MM.1S (cell line): ENCODE data around the gene ZNF587.
A peak's percentile ranks its signal among the peaks of the same experiment; 100 is the strongest.
"Not testable (repeated sequence)": the region's sequence is repeated elsewhere in the genome, so short reads cannot be mapped to it uniquely, and the experiment has no call there.

Experiments
- DNase-seq: peaks from one replicate; pipeline ENCODE4 v3.0.0-alpha.2; 2015
- H2AFZ ChIP-seq: fragments of 300-600 bp; sonication (generic); 2 replicates; pipeline ENCODE4 v1.6.0; 2016; ENCODE audit warnings: antibody characterized with exemption, low read length
- H3F3A ChIP-seq: fragments of 300-600 bp; sonication (generic); 2 replicates; pipeline ENCODE4 v1.6.1; 2016; ENCODE audit warnings: mild to moderate bottlenecking, antibody characterized with exemption, low read length, moderate library complexity, mixed read lengths; ENCODE audit not compliant: insufficient read depth
- H3K27ac ChIP-seq: fragments of 300-600 bp; sonication (generic); 2 replicates; pipeline ENCODE4 v1.5.1; 2016; ENCODE audit warnings: mild to moderate bottlenecking, low read length
- H3K27me3 ChIP-seq: fragments of 300-600 bp; sonication (generic); replicated peaks from 2 replicates; pipeline ENCODE4 v1.6.0; 2016; ENCODE audit warnings: low read length; ENCODE audit not compliant: insufficient read depth
- H3K36me3 ChIP-seq: fragments of 300-600 bp; sonication (generic); replicated peaks from 2 replicates; pipeline ENCODE4 v1.6.1; 2016; ENCODE audit warnings: mild to moderate bottlenecking, low read length, mixed read lengths; ENCODE audit not compliant: insufficient read depth
- H3K4me1 ChIP-seq: fragments of 300-600 bp; sonication (generic); 2 replicates; pipeline ENCODE4 v1.6.1; 2016; ENCODE audit warnings: low read length, mixed read lengths
- H3K4me2 ChIP-seq: fragments of 300-600 bp; sonication (generic); 2 replicates; pipeline ENCODE4 v1.6.0; 2016; ENCODE audit warnings: low read depth, low read length
- H3K4me3 ChIP-seq: fragments of 300-600 bp; sonication (generic); 2 replicates; pipeline ENCODE4 v1.5.1; 2016; ENCODE audit warnings: low read length, mixed read lengths
- H3K79me2 ChIP-seq: fragments of 300-600 bp; sonication (generic); 2 replicates; pipeline ENCODE4 v1.6.1; 2016; ENCODE audit warnings: mixed run types, low read length, mixed read lengths
- H3K9ac ChIP-seq: fragments of 300-600 bp; sonication (generic); 2 replicates; pipeline ENCODE4 v1.6.1; 2016; ENCODE audit warnings: low read length, mixed read lengths
- H3K9me2 ChIP-seq: fragments of 300-600 bp; sonication (generic); replicated peaks from 2 replicates; pipeline ENCODE4 v1.6.1; 2016; ENCODE audit warnings: mild to moderate bottlenecking, low read length, mixed read lengths; ENCODE audit not compliant: insufficient read depth
- H3K9me3 ChIP-seq: fragments of 300-600 bp; sonication (generic); replicated peaks from 2 replicates; pipeline ENCODE4 v1.6.1; 2016; ENCODE audit warnings: mild to moderate bottlenecking, low read length, mixed read lengths; ENCODE audit not compliant: insufficient read depth
- H4K20me1 ChIP-seq: fragments of 300-600 bp; sonication (generic); 2 replicates; pipeline ENCODE4 v1.6.1; 2016; ENCODE audit warnings: mild to moderate bottlenecking, low read length, moderate library complexity, mixed read lengths; ENCODE audit not compliant: insufficient read depth
- EZH2 ChIP-seq: fragments of 300-600 bp; sonication (generic); optimal IDR thresholded peaks from 2 replicates; pipeline ENCODE3; 2017; ENCODE audit warnings: low read depth, mild to moderate bottlenecking, antibody characterized with exemption, low read length, mixed read lengths
- TF ChIP-seq, protein P1 (sequence below): fragments of 300-600 bp; sonication (generic); IDR thresholded peaks from 2 replicates; pipeline ENCODE4 v1.5.1; 2016; ENCODE audit warnings: antibody characterized with exemption, low read length, mixed read lengths

Gene ZNF587

DNA sequence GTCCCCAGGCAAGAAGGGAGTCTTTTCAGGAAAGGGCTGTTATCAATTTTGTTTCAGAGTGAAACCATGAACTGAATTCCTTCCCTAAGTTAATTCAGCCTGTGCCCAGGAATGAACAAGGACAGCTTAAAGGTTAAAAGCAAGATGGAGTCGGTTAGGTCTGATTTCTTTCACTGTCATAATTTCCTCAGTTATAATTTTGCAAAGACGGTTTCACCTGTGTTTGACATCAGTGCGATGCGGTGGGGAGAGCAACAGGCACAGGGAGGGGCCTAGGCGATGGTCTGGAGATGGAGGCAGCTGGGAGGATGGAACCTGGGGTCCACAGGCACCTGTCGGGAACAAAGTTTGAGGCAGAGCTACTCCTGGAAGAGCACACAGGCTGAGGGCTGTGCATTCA, 29.1 kb upstream of the ZNF587 start:
- Histone ChIP-seq H2AFZ (no peak overlapping the region), H3K4me3 (peak overlapping the region; percentile 100), H3K27ac (no peak overlapping the region), H4K20me1 (no peaks in the 10 kb centered on the region), H3K79me2 (peaks cover 61% of the 10 kb centered on the region), H3F3A (no peaks in the 10 kb centered on the region; the same call in 1 of the 2 replicates), H3K4me2 (peak overlapping the region; percentile 84), H3K9ac (peak overlapping the region; percentile 88; the same call in 1 of the 2 replicates), H3K27me3 (no peaks in the 10 kb centered on the region), H3K4me1 (no peaks in the 10 kb centered on the region), H3K9me3 (no peaks in the 10 kb centered on the region), H3K9me2 (no peaks in the 10 kb centered on the region), H3K36me3 (no peaks in the 10 kb centered on the region)
- TF ChIP-seq EZH2 = no peak
- TF ChIP-seq, protein P1, sequence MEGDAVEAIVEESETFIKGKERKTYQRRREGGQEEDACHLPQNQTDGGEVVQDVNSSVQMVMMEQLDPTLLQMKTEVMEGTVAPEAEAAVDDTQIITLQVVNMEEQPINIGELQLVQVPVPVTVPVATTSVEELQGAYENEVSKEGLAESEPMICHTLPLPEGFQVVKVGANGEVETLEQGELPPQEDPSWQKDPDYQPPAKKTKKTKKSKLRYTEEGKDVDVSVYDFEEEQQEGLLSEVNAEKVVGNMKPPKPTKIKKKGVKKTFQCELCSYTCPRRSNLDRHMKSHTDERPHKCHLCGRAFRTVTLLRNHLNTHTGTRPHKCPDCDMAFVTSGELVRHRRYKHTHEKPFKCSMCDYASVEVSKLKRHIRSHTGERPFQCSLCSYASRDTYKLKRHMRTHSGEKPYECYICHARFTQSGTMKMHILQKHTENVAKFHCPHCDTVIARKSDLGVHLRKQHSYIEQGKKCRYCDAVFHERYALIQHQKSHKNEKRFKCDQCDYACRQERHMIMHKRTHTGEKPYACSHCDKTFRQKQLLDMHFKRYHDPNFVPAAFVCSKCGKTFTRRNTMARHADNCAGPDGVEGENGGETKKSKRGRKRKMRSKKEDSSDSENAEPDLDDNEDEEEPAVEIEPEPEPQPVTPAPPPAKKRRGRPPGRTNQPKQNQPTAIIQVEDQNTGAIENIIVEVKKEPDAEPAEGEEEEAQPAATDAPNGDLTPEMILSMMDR = no peak
- no peak for DNase-seq

DNA sequence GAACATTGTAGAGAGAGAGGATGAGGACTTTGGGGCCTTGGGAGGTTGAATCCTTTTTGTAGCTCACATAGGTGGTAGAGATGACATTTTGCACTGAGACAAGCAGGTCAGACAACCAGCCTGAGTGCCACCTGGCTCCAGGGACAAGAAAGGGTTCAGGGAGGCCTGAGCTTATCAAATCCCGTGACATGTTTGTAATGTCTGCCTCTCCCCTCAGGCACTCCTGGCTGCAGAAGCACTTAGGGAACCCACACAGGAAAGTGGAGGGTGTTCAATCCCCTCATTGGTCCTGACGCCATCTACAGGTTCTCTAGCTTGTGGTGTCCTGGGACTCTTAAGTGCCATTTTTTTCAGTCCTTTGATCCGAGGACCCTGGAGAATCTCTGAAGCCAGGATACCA, 28.6 kb upstream of the ZNF587 start:
- not testable (repeated sequence) for H3K27ac ChIP-seq, H3K4me3 ChIP-seq, DNase-seq

DNA sequence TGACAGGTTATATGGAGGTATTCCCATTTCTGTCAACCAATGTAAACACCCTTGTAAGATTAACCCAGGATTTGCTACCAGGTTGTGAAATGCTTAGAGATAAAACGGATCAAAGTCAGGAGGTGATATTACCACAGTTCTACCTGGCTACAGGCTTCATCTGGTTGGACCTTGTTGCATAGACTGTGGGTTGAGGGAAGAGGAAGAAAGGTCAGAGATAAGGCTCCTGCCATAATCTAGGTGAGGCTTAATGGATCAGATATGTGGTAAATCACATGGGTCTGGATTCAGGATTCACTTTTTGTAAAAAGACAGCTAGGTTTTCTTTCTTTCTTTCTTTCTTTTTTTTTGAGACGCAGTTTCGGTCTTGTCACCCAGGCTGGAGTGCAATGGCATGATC, 28.2 kb upstream of the ZNF587 start:
- H3K27me3 ChIP-seq, H3K4me1 ChIP-seq, H3F3A ChIP-seq, H4K20me1 ChIP-seq, DNase-seq, H3K27ac ChIP-seq, H3K4me3 ChIP-seq, H2AFZ ChIP-seq, H3K9me3 ChIP-seq, H3K36me3 ChIP-seq, H3K9ac ChIP-seq, H3K9me2 ChIP-seq, H3K4me2 ChIP-seq: not testable (repeated sequence)
- peaks cover 70% of the 10 kb centered on the region for H3K79me2 ChIP-seq

More for the DNA sequence above, 28.6 kb upstream of the ZNF587 start:
- H3K9me3 ChIP-seq, H3K4me1 ChIP-seq, H3F3A ChIP-seq, H3K36me3 ChIP-seq, H3K9me2 ChIP-seq, H3K4me2 ChIP-seq, H3K9ac ChIP-seq, H2AFZ ChIP-seq, H4K20me1 ChIP-seq, H3K27me3 ChIP-seq: not testable (repeated sequence)
- H3K79me2 ChIP-seq = peaks cover 66% of the 10 kb centered on the region

GRCh38 chr19:57823155-57823554, 26.5 kb upstream of the ZNF587 start:
- H3K27ac ChIP-seq, H3K9ac ChIP-seq, H3K9me3 ChIP-seq, H3K4me1 ChIP-seq, H3K4me2 ChIP-seq, H4K20me1 ChIP-seq, H3K36me3 ChIP-seq, DNase-seq, H3K4me3 ChIP-seq, H3K9me2 ChIP-seq, H3F3A ChIP-seq, H3K27me3 ChIP-seq, H2AFZ ChIP-seq: not testable (repeated sequence)
- H3K79me2 ChIP-seq = peaks cover 82% of the 10 kb centered on the region

- not testable (repeated sequence) for H3K36me3 ChIP-seq, H3K27me3 ChIP-seq, H3K4me3 ChIP-seq, H3F3A ChIP-seq, H3K27ac ChIP-seq, H3K9me2 ChIP-seq, DNase-seq, H3K9me3 ChIP-seq, H3K4me1 ChIP-seq, H4K20me1 ChIP-seq, H3K4me2 ChIP-seq, H3K9ac ChIP-seq, H2AFZ ChIP-seq
- H3K79me2 ChIP-seq = peaks cover 85% of the 10 kb centered on the region
Measured at GRCh38 chr19:57823608-57824007, 26.1 kb upstream of the ZNF587 start.
